Measurements from ENCODE around the gene MFAP4.

Gene MFAP4

GRCh38 chr17:19377602-19378415 lies 9.2 kb downstream of the MFAP4 start:
- in situ Hi-C loops (cut with HindIII; ENCODE audit: low sequenced_read_pairs): no loop called here
- H3K4me3 ChIP-seq (ENCODE audit: low read depth, low read length): peak overlapping the region; percentile 87
- DNase-seq (ENCODE audit: low read depth, low spot score): peak; percentile 99
- TF ChIP-seq CTCF (IDR thresholded peaks at IDR 0.05; ENCODE audit: low read depth, low read length): peak; percentile 12

GRCh38 chr17:19376811-19377210 lies 10.2 kb downstream of the MFAP4 start:
- peak overlapping the region; percentile 73 for H3K4me3 ChIP-seq (ENCODE audit: low read depth, low read length)
- in situ Hi-C loops (cut with HindIII; ENCODE audit: low sequenced_read_pairs): no loop called here
- no peak for TF ChIP-seq CTCF (IDR thresholded peaks at IDR 0.05; ENCODE audit: low read depth, low read length)
- DNase-seq (ENCODE audit: low read depth, low spot score): no peak

GRCh38 chr17:19375732-19376131 lies 11.3 kb downstream of the MFAP4 start:
- H3K4me3 ChIP-seq (ENCODE audit: low read depth, low read length): no peak overlapping the region
- no peak for DNase-seq (ENCODE audit: low read depth, low spot score)
- in situ Hi-C loops (cut with HindIII; ENCODE audit: low sequenced_read_pairs): no loop called here
- TF ChIP-seq CTCF (IDR thresholded peaks at IDR 0.05; ENCODE audit: low read depth, low read length): no peak

GRCh38 chr17:19374136-19374535 lies 12.9 kb downstream of the MFAP4 start:
- in situ Hi-C loops (cut with HindIII; ENCODE audit: low sequenced_read_pairs): no loop called here
- no peak for DNase-seq (ENCODE audit: low read depth, low spot score)
- no peak for TF ChIP-seq CTCF (IDR thresholded peaks at IDR 0.05; ENCODE audit: low read depth, low read length)
- no peak overlapping the region for H3K4me3 ChIP-seq (ENCODE audit: low read depth, low read length)

GRCh38 chr17:19372866-19373504 lies 14.0 kb downstream of the MFAP4 start:
- in situ Hi-C loops (cut with HindIII; ENCODE audit: low sequenced_read_pairs): no loop called here
- TF ChIP-seq CTCF (IDR thresholded peaks at IDR 0.05; ENCODE audit: low read depth, low read length): no peak
- no peak for DNase-seq (ENCODE audit: low read depth, low spot score)
- no peak overlapping the region for H3K4me3 ChIP-seq (ENCODE audit: low read depth, low read length)

GRCh38 chr17:19372439-19372838 lies 14.6 kb downstream of the MFAP4 start:
- DNase-seq (ENCODE audit: low read depth, low spot score): no peak
- TF ChIP-seq CTCF (IDR thresholded peaks at IDR 0.05; ENCODE audit: low read depth, low read length): no peak
- no peak overlapping the region for H3K4me3 ChIP-seq (ENCODE audit: low read depth, low read length)
- in situ Hi-C loops (cut with HindIII; ENCODE audit: low sequenced_read_pairs): no loop called here
